LoVo (cell line): ENCODE measurements around the gene UBXN6.

ENCODE experiments used
- DNase-seq: peaks from one replicate; pipeline ENCODE4 v3.0.0-alpha.2; 2016; ENCODE audit warnings: low spot score

Gene UBXN6

GRCh38 chr19:4456843-4457653 lies 546 bp downstream of the UBXN6 start:
- DNase-seq: peak; percentile 35

- no peak for DNase-seq
Observed at GRCh38 chr19:4456476-4456842, 1.1 kb downstream of the UBXN6 start.

GRCh38 chr19:4455719-4456475 lies 1.7 kb downstream of the UBXN6 start:
- no peak for DNase-seq

- no peak for DNase-seq
Observed at GRCh38 chr19:4454747-4455718, 2.6 kb downstream of the UBXN6 start.

GRCh38 chr19:4453232-4454179 lies 4.1 kb downstream of the UBXN6 start:
- no peak for DNase-seq

- no peak for DNase-seq
Observed at GRCh38 chr19:4452230-4452990, 5.2 kb downstream of the UBXN6 start.

- DNase-seq: no peak
Observed at GRCh38 chr19:4449639-4450028, 8.0 kb downstream of the UBXN6 start.

GRCh38 chr19:4449022-4449638 lies 8.5 kb downstream of the UBXN6 start:
- DNase-seq: no peak

GRCh38 chr19:4448147-4448985 lies 9.2 kb downstream of the UBXN6 start:
- no peak for DNase-seq

GRCh38 chr19:4447327-4448146 lies 10.1 kb downstream of the UBXN6 start:
- DNase-seq: no peak

- no peak for DNase-seq
Observed at GRCh38 chr19:4446704-4447200, 10.8 kb downstream of the UBXN6 start.

- DNase-seq: no peak
Observed at GRCh38 chr19:4445963-4446703, 11.5 kb downstream of the UBXN6 start.

GRCh38 chr19:4444765-4445741 lies 12.5 kb downstream of the UBXN6 start:
- DNase-seq: peak; percentile 21

GRCh38 chr19:4443966-4444764 lies 13.4 kb downstream of the UBXN6 start:
- no peak for DNase-seq

GRCh38 chr19:4443188-4443587 lies 14.4 kb downstream of the UBXN6 start:
- no peak for DNase-seq
